PC-9 (cell line): ENCODE measurements around the gene SVEP1. TPM values are rescaled to one million over a fixed set of nuclear protein-coding genes. Genes with fewer than 3 reads are reported as not detected.
"Not testable (repeated sequence)": the region's sequence is repeated elsewhere in the genome, so short reads cannot be mapped to it uniquely, and the experiment has no call there.

Source experiments
- BruUV-seq: library from RNA; stranded (reverse); fragments of 400-500 nt; replicated peaks from 2 replicates; lab custom pipeline; 2021; lab: Mats Ljungman, UMichigan
- CTCF ChIA-PET: fragments of 300-600 bp; sonication (Branson Sonifier 250); formaldehyde crosslinking; loops from one replicate; lab custom pipeline; 2022; ENCODE audit warnings: antibody characterized with exemption; lab: Charles Lee
- POLR2A ChIA-PET: fragments of 300-600 bp; sonication (Branson Sonifier 250); formaldehyde crosslinking; loops from one replicate; lab custom pipeline; 2022; ENCODE audit warnings: antibody characterized with exemption; ENCODE audit not compliant: unreplicated experiment; lab: Charles Lee
- DNase-seq, 2 experiments: peaks; one replicate each; pipeline versions ENCODE4 v3.0.0 to v3.0.0-alpha.2; 2015 to 2022; ENCODE audit warnings: mixed read lengths in 1 of 2
- H2AFZ ChIP-seq: fragments of 200-600 bp; sonication (generic); 2 replicates; pipeline ENCODE4 v1.8.1; 2017; ENCODE audit warnings: antibody characterized with exemption
- H3F3A ChIP-seq: fragments of 200-600 bp; sonication (generic); 2 replicates; pipeline ENCODE4 v1.8.1; 2017; ENCODE audit warnings: antibody characterized with exemption, mild to moderate bottlenecking, low read depth; ENCODE audit not compliant: insufficient read depth
- H3K27ac ChIP-seq: fragments of 200-600 bp; sonication (generic); 2 replicates; pipeline ENCODE4 v1.6.1; 2016; ENCODE audit warnings: mixed run types
- H3K27me3 ChIP-seq: fragments of 200-600 bp; sonication (generic); 2 replicates; pipeline ENCODE4 v1.6.1; 2016; ENCODE audit warnings: low read depth, mixed run types; ENCODE audit not compliant: insufficient read depth
- H3K36me3 ChIP-seq: fragments of 200-600 bp; sonication (generic); 2 replicates; pipeline ENCODE4 v1.6.1; 2016; ENCODE audit warnings: low read depth, mixed run types
- H3K4me1 ChIP-seq: fragments of 200-600 bp; sonication (generic); replicated peaks from 2 replicates; pipeline ENCODE4 v1.6.1; 2016; ENCODE audit warnings: mixed run types; ENCODE audit not compliant: insufficient read depth
- H3K4me2 ChIP-seq: fragments of 200-600 bp; sonication (generic); 2 replicates; pipeline ENCODE4 v1.6.1; 2017; ENCODE audit warnings: mixed run types
- H3K4me3 ChIP-seq: fragments of 200-600 bp; sonication (generic); 2 replicates; pipeline ENCODE4 v1.6.1; 2016; ENCODE audit warnings: mixed run types
- H3K79me2 ChIP-seq: fragments of 200-600 bp; sonication (generic); 2 replicates; pipeline ENCODE4 v1.6.1; 2017; ENCODE audit warnings: low read depth, mixed run types
- H3K9me2 ChIP-seq: fragments of 200-600 bp; sonication (generic); 2 replicates; pipeline ENCODE4 v1.8.1; 2017; ENCODE audit warnings: mild to moderate bottlenecking; ENCODE audit not compliant: insufficient read depth
- H3K9me3 ChIP-seq: fragments of 200-600 bp; sonication (generic); 2 replicates; pipeline ENCODE4 v1.8.1; 2016; ENCODE audit warnings: low read depth; ENCODE audit not compliant: insufficient read depth
- H4K20me1 ChIP-seq: fragments of 200-600 bp; sonication (generic); 2 replicates; pipeline ENCODE4 v1.8.1; 2017; ENCODE audit not compliant: insufficient read depth
- CTCF ChIP-seq: fragments of 200-600 bp; sonication (generic); conservative IDR thresholded peaks from 2 replicates; pipeline ENCODE4 v1.6.1; 2017; ENCODE audit warnings: mixed run types, antibody characterized with exemption, mild to moderate bottlenecking, moderate library complexity
- EZH2 ChIP-seq: fragments of 200-600 bp; sonication (generic); IDR thresholded peaks from 2 replicates; pipeline ENCODE4 v1.8.0; 2017; ENCODE audit warnings: antibody characterized with exemption, low read depth
- intact Hi-C: fragments of 100-400 bp; cut with micrococcal nuclease; formaldehyde crosslinking; loops from one replicate; pipeline ENCODE4 v1.10.0; 2022; ENCODE audit not compliant: unreplicated experiment
- total RNA-seq: library from RNA; stranded (reverse); gene quantifications from 2 replicates; pipeline ENCODE4 v1.2.3, GENCODE V29; 2021

Gene SVEP1
- total RNA-seq, 1 experiment from 2014 or later, result 3.3 TPM

DNA sequence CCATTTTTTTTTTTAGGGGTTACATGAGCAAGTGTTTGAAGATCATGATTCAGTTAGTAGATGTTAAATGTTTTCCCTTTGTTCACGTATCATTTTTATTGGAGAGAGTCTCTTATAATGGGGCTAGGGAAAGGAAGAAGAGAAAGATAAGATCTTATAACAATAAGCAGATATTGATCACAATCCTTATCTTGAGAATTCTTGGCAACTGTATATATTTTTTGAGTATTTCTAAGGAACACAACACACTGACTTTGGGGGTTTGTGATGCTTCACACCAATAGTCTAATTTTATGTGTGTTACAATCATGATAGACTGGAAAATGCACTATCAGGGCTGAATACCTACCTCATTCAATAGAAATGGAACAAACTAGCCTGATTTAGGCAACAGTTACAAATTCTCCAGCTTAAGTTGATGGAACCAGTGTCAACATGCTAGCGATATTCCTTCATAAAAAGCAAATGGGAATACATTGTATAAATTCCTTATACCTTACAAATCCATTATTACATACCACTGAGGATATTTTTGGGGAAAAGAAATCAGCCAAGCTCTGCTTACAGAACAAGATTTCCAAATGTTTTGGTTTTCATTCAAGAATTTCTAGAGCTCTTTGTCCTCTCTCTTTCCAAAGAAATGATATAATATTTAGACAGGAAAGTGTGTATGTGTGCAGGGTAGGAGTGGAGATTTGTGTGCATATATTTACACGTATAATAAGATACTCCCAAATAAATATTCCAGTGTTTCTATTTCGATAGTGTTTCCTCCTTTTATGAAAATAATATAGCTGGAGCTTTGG is 41.5 kb downstream of the SVEP1 start:
- intact Hi-C loops, result no loop called here
- Histone ChIP-seq H3K4me2 (no peak overlapping the region), H2AFZ (no peak overlapping the region), H3F3A (no peaks in the 10 kb centered on the region; the same call in 1 of the 2 replicates), H3K4me1 (no peaks in the 10 kb centered on the region), H3K79me2 (no peaks in the 10 kb centered on the region), H3K9me2 (no peaks in the 10 kb centered on the region), H3K4me3 (no peak overlapping the region), H3K27ac (no peak overlapping the region), H4K20me1 (no peaks in the 10 kb centered on the region), H3K9me3 (no peaks in the 10 kb centered on the region; the same call in 1 of the 2 replicates), H3K36me3 (no peaks in the 10 kb centered on the region; the same call in 1 of the 2 replicates), H3K27me3 (no peaks in the 10 kb centered on the region)
- DNase-seq, result no peak
- ChIA-PET CTCF (no interaction called here), POLR2A (interaction anchor here (0.7 kb wide), 1 partner anchor 615 kb away, joined by 4 read pairs; no protein-coding TSS in a partner anchor)
- TF ChIP-seq EZH2 (no peak), CTCF (no peak)
- BruUV-seq, result no TSS peak

DNA sequence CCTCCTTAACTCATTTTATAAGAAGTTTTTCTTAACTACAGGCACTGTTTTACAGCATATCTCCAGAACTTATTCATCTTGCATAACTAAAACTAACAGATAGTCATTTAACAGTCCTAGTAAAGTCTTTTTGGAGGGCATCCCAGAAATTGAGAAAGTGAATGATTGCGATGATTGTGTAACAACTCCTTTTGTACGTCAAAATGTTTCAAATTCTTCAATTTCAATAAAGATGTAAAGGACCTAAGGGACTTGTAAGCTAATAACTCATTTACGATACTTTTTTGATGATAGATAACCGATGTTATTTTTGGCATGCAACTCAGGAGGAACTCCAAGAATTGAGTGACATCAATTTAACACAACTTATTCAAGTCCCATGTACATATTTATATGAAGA is 42.7 kb downstream of the SVEP1 start:
- intact Hi-C loops, result no loop called here
- ChIA-PET POLR2A (interaction anchor here (0.6 kb wide), 1 partner anchor 898 kb away, joined by 4 read pairs; no protein-coding TSS in a partner anchor), CTCF (no interaction called here)
- H3K9me3 ChIP-seq, result no peaks in the 10 kb centered on the region; the same call in 1 of the 2 replicates
- H3K27ac ChIP-seq, result no peak overlapping the region
- H3K27me3 ChIP-seq, result no peaks in the 10 kb centered on the region
- no peaks in the 10 kb centered on the region for H3K79me2 ChIP-seq
- H4K20me1 ChIP-seq, result no peaks in the 10 kb centered on the region
- H3K4me3 ChIP-seq, result no peak overlapping the region
- no peaks in the 10 kb centered on the region for H3K36me3 ChIP-seq
- H3K9me2 ChIP-seq, result no peaks in the 10 kb centered on the region
- no peaks in the 10 kb centered on the region; the same call in 1 of the 2 replicates for H3F3A ChIP-seq
- peak in 1 of 2 experiments; percentile 76 for DNase-seq
- H2AFZ ChIP-seq, result no peak overlapping the region
- no TSS peak for BruUV-seq
- H3K4me2 ChIP-seq, result no peak overlapping the region
- TF ChIP-seq EZH2 (no peak), CTCF (no peak)
- H3K4me1 ChIP-seq, result no peaks in the 10 kb centered on the region

- H3K27me3 ChIP-seq, DNase-seq, H4K20me1 ChIP-seq, CTCF ChIA-PET, H3K9me3 ChIP-seq, H3K9me2 ChIP-seq, BruUV-seq, H3K27ac ChIP-seq, H3K4me3 ChIP-seq, H3K4me2 ChIP-seq, H3K4me1 ChIP-seq, H3F3A ChIP-seq, POLR2A ChIA-PET, intact Hi-C loops, H3K36me3 ChIP-seq, H3K79me2 ChIP-seq, H2AFZ ChIP-seq: not testable (repeated sequence)
Observed at GRCh38 chr9:110534162-110534561, 45.4 kb downstream of the SVEP1 start.
